Vagina (tissue), 2 donors: ENCODE results near the gene BRSK2. TPM values are rescaled to one million over a fixed set of nuclear protein-coding genes. Genes with fewer than 3 reads are reported as not detected.

Source experiments
- DNase-seq, 2 donors: peaks; one replicate each; pipeline ENCODE4 v3.0.0-alpha.2; 2017; ENCODE audit errors: extremely low spot score in 2 of 2
- H3K27ac ChIP-seq: fragments of 200-600 bp; sonication (generic); one replicate; pipeline ENCODE4 v1.5.1; 2019
- H3K27me3 ChIP-seq: fragments of 200-600 bp; sonication (generic); one replicate; pipeline ENCODE4 v1.5.1; 2019
- H3K36me3 ChIP-seq, 2 donors: fragments of 200-600 bp; sonication (generic); one replicate each; pipeline ENCODE4 v1.5.1; 2017 to 2019
- H3K4me1 ChIP-seq: fragments of 200-600 bp; sonication (generic); one replicate; pipeline ENCODE4 v1.5.1; 2019
- H3K4me3 ChIP-seq, 2 donors: fragments of 200-600 bp; sonication (generic); 1 replicate in 1 of 2; 2 replicates in 1 of 2; pipeline ENCODE4 v1.5.1; 2016 to 2019
- H3K9me3 ChIP-seq: fragments of 200-600 bp; sonication (generic); one replicate; pipeline ENCODE4 v1.5.1; 2019
- CTCF ChIP-seq, 3 experiments: fragments of 450-650 bp in 2 of 3; fragments of 200-600 bp in 1 of 3; sonication (generic) in 1 of 3; IDR thresholded peaks; one replicate each; pipeline ENCODE4 v1.5.1; 2017 to 2019; ENCODE audit warnings: antibody characterized with exemption in 3 of 3, mild to moderate bottlenecking in 2 of 3, moderate library complexity in 2 of 3
- POLR2A ChIP-seq, 2 donors: fragments of 450-650 bp; IDR thresholded peaks; one replicate each; pipeline ENCODE4 v1.6.1; 2017; ENCODE audit warnings: antibody characterized with exemption in 2 of 2, mild to moderate bottlenecking in 2 of 2, moderate library complexity in 2 of 2
- POLR2AphosphoS5 ChIP-seq, 2 donors: sonication (generic); formaldehyde crosslinking; IDR thresholded peaks; one replicate each; pipeline ENCODE4 v1.9.0; 2017; ENCODE audit warnings: antibody characterized with exemption in 2 of 2, mild to moderate bottlenecking in 2 of 2, low read depth in 1 of 2; ENCODE audit not compliant: insufficient read depth in 1 of 2
- intact Hi-C: fragments of 100-400 bp; cut with DNase I; formaldehyde crosslinking; loops from one replicate; pipeline ENCODE4 v1.15.1; 2023
- total RNA-seq: library from RNA; depleted of rRNA; stranded (reverse); fragments of >200 nt; gene quantifications from one replicate; pipeline ENCODE4 v1.2.3, GENCODE V29; 2016

Gene BRSK2
- total RNA-seq, 1 donor from 2014 or later, result 3.9 TPM

- TF ChIP-seq POLR2AphosphoS5 (IDR thresholded peaks at IDR 0.05; ENCODE audit: insufficient read depth in 1 of 2, low read depth in 1 of 2) (no peak), POLR2A (IDR thresholded peaks at IDR 0.05) (no peak), CTCF (IDR thresholded peaks at IDR 0.05) (no peak)
- no peaks in the 10 kb centered on the region for H3K36me3 ChIP-seq
- no peaks in the 10 kb centered on the region for H3K27me3 ChIP-seq
- intact Hi-C loops, result no loop called here
- no peaks in the 10 kb centered on the region for H3K9me3 ChIP-seq
- no peak overlapping the region for H3K27ac ChIP-seq
- H3K4me1 ChIP-seq, result peaks cover 23% of the 10 kb centered on the region
- H3K4me3 ChIP-seq, result no peak overlapping the region
- no peak for DNase-seq
Observed at GRCh38 chr11:1496091-1496760, 106.5 kb downstream of the BRSK2 start.

- Histone ChIP-seq H3K4me3 (no peak overlapping the region), H3K27me3 (no peaks in the 10 kb centered on the region), H3K36me3 (no peaks in the 10 kb centered on the region), H3K27ac (no peak overlapping the region), H3K9me3 (no peaks in the 10 kb centered on the region), H3K4me1 (peaks cover 28% of the 10 kb centered on the region)
- no peak for DNase-seq
- intact Hi-C loops, result no loop called here
- TF ChIP-seq POLR2AphosphoS5 (IDR thresholded peaks at IDR 0.05; ENCODE audit: insufficient read depth in 1 of 2, low read depth in 1 of 2) (no peak), POLR2A (IDR thresholded peaks at IDR 0.05) (no peak), CTCF (IDR thresholded peaks at IDR 0.05) (no peak)
Observed at GRCh38 chr11:1496761-1497095, 107.0 kb downstream of the BRSK2 start.

GRCh38 chr11:1497600-1497999, 107.9 kb downstream of the BRSK2 start:
- no peak for DNase-seq
- H3K27me3 ChIP-seq, result no peaks in the 10 kb centered on the region
- intact Hi-C loops, result no loop called here

GRCh38 chr11:1498262-1498661, 108.5 kb downstream of the BRSK2 start:
- H3K36me3 ChIP-seq, result no peaks in the 10 kb centered on the region
- H3K27ac ChIP-seq, result no peak overlapping the region
- DNase-seq, result no peak
- peaks cover 41% of the 10 kb centered on the region for H3K4me1 ChIP-seq
- H3K27me3 ChIP-seq, result no peaks in the 10 kb centered on the region
- intact Hi-C loops, result no loop called here
- H3K9me3 ChIP-seq, result no peaks in the 10 kb centered on the region
- TF ChIP-seq CTCF (IDR thresholded peaks at IDR 0.05), result no peak
- TF ChIP-seq POLR2AphosphoS5 (IDR thresholded peaks at IDR 0.05; ENCODE audit: insufficient read depth in 1 of 2, low read depth in 1 of 2), result no peak
- no peak for TF ChIP-seq POLR2A (IDR thresholded peaks at IDR 0.05)
- no peak overlapping the region for H3K4me3 ChIP-seq

More at GRCh38 chr11:1497600-1497999, 107.9 kb downstream of the BRSK2 start:
- Histone ChIP-seq H3K4me1 (peaks cover 34% of the 10 kb centered on the region), H3K9me3 (no peaks in the 10 kb centered on the region), H3K27ac (no peak overlapping the region), H3K36me3 (no peaks in the 10 kb centered on the region), H3K4me3 (no peak overlapping the region)
- TF ChIP-seq POLR2AphosphoS5 (IDR thresholded peaks at IDR 0.05; ENCODE audit: insufficient read depth in 1 of 2, low read depth in 1 of 2) (no peak), CTCF (IDR thresholded peaks at IDR 0.05) (no peak), POLR2A (IDR thresholded peaks at IDR 0.05) (no peak)

- H3K36me3 ChIP-seq, result no peaks in the 10 kb centered on the region
- no peaks in the 10 kb centered on the region for H3K9me3 ChIP-seq
- H3K27ac ChIP-seq, result no peak overlapping the region
- no peaks in the 10 kb centered on the region for H3K27me3 ChIP-seq
- H3K4me1 ChIP-seq, result peaks cover 52% of the 10 kb centered on the region
- DNase-seq, result no peak
- H3K4me3 ChIP-seq, result no peak overlapping the region
- TF ChIP-seq CTCF (IDR thresholded peaks at IDR 0.05) (no peak), POLR2AphosphoS5 (IDR thresholded peaks at IDR 0.05; ENCODE audit: insufficient read depth in 1 of 2, low read depth in 1 of 2) (no peak), POLR2A (IDR thresholded peaks at IDR 0.05) (no peak)
- intact Hi-C loops, result no loop called here
Observed at GRCh38 chr11:1499261-1499890, 109.6 kb downstream of the BRSK2 start.
